Neutrophil (primary cell): ENCODE results near the gene EGFR.

Experiments used
- H3K27ac ChIP-seq: fragments of 200-600 bp; sonication (generic); 2 replicates; pipeline ENCODE4 v1.5.1; 2016; ENCODE audit warnings: mild to moderate bottlenecking, moderate library complexity
- H3K27me3 ChIP-seq: fragments of 200-600 bp; sonication (generic); 2 replicates; pipeline ENCODE4 v1.6.0; 2016; ENCODE audit warnings: mild to moderate bottlenecking
- H3K36me3 ChIP-seq: fragments of 200-600 bp; sonication (generic); 2 replicates; pipeline ENCODE4 v1.5.1; 2017
- H3K4me1 ChIP-seq, 2 experiments: fragments of 200-600 bp in 1 of 2; sonication (generic) in 1 of 2; 1 replicate in 1 of 2; 2 replicates in 1 of 2; pipeline versions ENCODE4 v1.5.1 to v1.6.1; 2013 to 2016; ENCODE audit warnings: low read depth in 1 of 2, low read length in 1 of 2, mild to moderate bottlenecking in 1 of 2, moderate library complexity in 1 of 2; ENCODE audit not compliant: control insufficient read depth in 1 of 2, insufficient read depth in 1 of 2
- H3K4me3 ChIP-seq, 2 experiments: fragments of 200-600 bp in 1 of 2; sonication (generic) in 1 of 2; 1 replicate in 1 of 2; 2 replicates in 1 of 2; pipeline ENCODE4 v1.5.1; 2013 to 2016; ENCODE audit warnings: low read depth in 1 of 2, low read length in 1 of 2, mild to moderate bottlenecking in 1 of 2, moderate library complexity in 1 of 2
- H3K9me3 ChIP-seq: fragments of 200-600 bp; sonication (generic); 2 replicates; pipeline ENCODE4 v1.5.1; 2016
- TF ChIP-seq, protein P1 (sequence below): fragments of 200-600 bp; sonication (generic); IDR thresholded peaks from 2 replicates; pipeline ENCODE4 v1.5.1; 2016; ENCODE audit warnings: antibody characterized with exemption

EGFR gene

DNA sequence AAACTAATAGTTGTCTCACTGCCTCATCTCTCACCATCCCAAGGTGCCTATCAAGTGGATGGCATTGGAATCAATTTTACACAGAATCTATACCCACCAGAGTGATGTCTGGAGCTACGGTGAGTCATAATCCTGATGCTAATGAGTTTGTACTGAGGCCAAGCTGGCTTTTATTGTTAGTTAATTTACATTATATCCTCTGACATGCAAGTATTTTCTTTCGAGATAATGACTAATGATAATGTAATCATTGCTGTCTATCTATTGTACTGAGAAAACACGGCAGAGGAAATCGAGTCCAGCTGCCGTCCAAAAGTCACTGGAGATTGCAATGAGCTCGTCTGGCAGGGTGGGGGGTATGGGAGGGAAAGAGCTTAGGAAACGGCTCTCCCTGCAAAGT is 173.9 kb downstream of the EGFR start:
- TF ChIP-seq, protein P1, sequence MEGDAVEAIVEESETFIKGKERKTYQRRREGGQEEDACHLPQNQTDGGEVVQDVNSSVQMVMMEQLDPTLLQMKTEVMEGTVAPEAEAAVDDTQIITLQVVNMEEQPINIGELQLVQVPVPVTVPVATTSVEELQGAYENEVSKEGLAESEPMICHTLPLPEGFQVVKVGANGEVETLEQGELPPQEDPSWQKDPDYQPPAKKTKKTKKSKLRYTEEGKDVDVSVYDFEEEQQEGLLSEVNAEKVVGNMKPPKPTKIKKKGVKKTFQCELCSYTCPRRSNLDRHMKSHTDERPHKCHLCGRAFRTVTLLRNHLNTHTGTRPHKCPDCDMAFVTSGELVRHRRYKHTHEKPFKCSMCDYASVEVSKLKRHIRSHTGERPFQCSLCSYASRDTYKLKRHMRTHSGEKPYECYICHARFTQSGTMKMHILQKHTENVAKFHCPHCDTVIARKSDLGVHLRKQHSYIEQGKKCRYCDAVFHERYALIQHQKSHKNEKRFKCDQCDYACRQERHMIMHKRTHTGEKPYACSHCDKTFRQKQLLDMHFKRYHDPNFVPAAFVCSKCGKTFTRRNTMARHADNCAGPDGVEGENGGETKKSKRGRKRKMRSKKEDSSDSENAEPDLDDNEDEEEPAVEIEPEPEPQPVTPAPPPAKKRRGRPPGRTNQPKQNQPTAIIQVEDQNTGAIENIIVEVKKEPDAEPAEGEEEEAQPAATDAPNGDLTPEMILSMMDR: no peak
- H3K27ac ChIP-seq: no peak overlapping the region
- H3K4me1 ChIP-seq: no peaks in the 10 kb centered on the region
- no peaks in the 10 kb centered on the region for H3K9me3 ChIP-seq
- H3K27me3 ChIP-seq: no peaks in the 10 kb centered on the region
- H3K36me3 ChIP-seq: no peaks in the 10 kb centered on the region
- H3K4me3 ChIP-seq: no peak overlapping the region

DNA sequence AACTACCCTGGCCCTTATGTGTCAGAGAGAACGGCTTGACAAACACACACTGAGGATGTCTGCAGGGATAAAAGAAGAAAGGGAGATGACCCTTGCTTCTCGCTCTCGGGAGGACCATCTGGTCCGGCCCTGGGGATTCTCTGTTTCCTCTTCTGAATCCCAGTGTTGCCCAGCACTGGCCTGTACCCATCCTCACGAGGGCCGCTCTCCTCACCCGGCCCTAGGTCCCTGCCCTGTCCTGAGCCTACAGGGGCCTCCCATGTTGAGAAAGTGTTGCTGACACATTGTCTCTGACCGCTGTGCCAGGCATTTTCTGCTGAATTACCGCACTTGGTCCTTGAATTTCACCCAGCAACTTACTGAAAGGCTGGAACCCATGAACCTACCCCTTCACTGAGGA is 174.4 kb downstream of the EGFR start:
- Histone ChIP-seq H3K4me3 (no peak overlapping the region), H3K36me3 (no peaks in the 10 kb centered on the region), H3K27me3 (no peaks in the 10 kb centered on the region), H3K27ac (no peak overlapping the region), H3K4me1 (no peaks in the 10 kb centered on the region), H3K9me3 (no peaks in the 10 kb centered on the region)
- TF ChIP-seq, protein P1: no peak

DNA sequence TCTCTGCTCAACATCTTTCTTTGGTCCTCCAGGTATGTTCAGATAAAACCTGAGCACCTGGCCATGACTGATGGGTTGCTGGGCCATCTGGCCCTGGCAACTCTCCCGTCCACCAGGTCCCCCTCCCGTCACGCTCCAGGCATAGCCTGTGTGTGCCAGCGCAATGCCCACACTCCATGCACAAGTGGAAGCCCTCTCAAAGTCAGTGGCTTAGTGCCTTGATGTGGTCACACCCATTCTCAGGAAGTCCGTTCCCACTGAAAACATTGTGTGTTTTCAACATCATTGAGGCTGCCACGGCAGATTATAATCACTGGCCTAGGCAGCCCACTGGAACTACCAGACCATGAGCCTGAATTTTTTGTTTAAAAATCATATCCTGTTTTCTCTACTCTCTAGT is 175.7 kb downstream of the EGFR start:
- H3K27ac ChIP-seq: no peak overlapping the region
- TF ChIP-seq, protein P1: no peak
- no peaks in the 10 kb centered on the region for H3K4me1 ChIP-seq
- no peaks in the 10 kb centered on the region for H3K9me3 ChIP-seq
- no peaks in the 10 kb centered on the region for H3K36me3 ChIP-seq
- no peaks in the 10 kb centered on the region for H3K27me3 ChIP-seq
- no peak overlapping the region for H3K4me3 ChIP-seq

DNA sequence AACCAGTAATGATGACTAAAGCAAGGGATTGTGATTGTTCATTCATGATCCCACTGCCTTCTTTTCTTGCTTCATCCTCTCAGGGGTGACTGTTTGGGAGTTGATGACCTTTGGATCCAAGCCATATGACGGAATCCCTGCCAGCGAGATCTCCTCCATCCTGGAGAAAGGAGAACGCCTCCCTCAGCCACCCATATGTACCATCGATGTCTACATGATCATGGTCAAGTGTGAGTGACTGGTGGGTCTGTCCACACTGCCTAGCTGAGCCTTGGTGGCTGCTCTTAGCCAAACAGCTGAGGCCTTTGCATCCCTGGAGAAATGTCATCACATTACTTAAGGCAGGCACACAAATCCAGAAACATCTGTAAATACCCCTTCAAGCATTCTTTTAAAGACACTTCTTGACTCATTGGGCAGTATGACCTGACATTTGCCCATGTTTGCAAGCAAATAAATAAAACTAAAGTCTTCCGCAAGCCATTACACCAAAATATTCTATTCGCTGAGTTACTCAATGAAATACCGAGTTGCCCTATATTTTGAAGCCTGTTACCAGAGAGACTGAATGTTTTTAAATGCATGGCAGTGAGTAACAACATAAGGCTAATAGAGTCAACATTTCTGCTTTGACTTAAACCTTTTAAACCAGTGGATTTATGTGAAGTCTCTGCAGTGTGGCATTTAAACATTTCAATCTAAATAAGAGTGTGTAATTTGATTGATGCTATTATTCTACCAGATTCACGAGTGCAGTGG is 180.0 kb downstream of the EGFR start:
- H3K4me1 ChIP-seq: no peaks in the 10 kb centered on the region
- no peaks in the 10 kb centered on the region for H3K27me3 ChIP-seq
- H3K36me3 ChIP-seq: no peaks in the 10 kb centered on the region
- H3K9me3 ChIP-seq: no peaks in the 10 kb centered on the region
- H3K4me3 ChIP-seq: no peak overlapping the region
- TF ChIP-seq, protein P1: no peak
- H3K27ac ChIP-seq: no peak overlapping the region

DNA sequence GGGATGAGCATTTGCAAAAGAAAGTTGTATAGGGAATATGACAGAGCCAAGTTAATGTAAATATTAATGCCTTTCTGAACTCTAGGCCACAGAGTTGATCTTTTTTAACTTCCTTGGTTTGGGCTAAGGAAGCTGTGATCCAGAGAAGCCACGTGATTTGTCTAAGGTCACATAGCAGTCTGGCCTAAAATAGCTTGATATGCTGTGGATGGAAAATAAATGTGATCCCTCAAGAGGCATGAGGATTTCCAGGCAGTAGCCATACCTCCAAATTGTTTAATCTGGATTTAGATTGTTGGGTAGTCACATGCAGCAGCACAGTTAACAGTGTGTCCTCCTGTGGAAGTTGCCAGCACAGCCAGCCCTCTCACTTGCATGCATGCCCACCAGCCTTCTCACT is 180.6 kb downstream of the EGFR start:
- Histone ChIP-seq H3K9me3 (no peaks in the 10 kb centered on the region), H3K36me3 (no peaks in the 10 kb centered on the region), H3K27ac (no peak overlapping the region), H3K4me1 (no peaks in the 10 kb centered on the region), H3K4me3 (no peak overlapping the region), H3K27me3 (no peaks in the 10 kb centered on the region)
- TF ChIP-seq, protein P1: no peak
